GM12874 (cell line): Measurements from ENCODE around the gene RCBTB2.

Source experiments
- CTCF ChIP-seq: IDR thresholded peaks from 2 replicates; pipeline ENCODE4 v1.5.1; 2011; ENCODE audit warnings: low read depth, mild to moderate bottlenecking, control low read depth, low read length, moderate library complexity; ENCODE audit not compliant: insufficient read depth

The RCBTB2 gene

GRCh38 chr13:48507021-48507420, 25.9 kb downstream of the RCBTB2 start:
- TF ChIP-seq CTCF, result no peak

- TF ChIP-seq CTCF, result no peak
These were observed 26.7 kb downstream of the RCBTB2 start for GRCh38 chr13:48506092-48506701.

GRCh38 chr13:48505597-48506091, 27.2 kb downstream of the RCBTB2 start:
- TF ChIP-seq CTCF, result no peak

GRCh38 chr13:48505012-48505411, 27.9 kb downstream of the RCBTB2 start:
- no peak for TF ChIP-seq CTCF

GRCh38 chr13:48504606-48505005, 28.3 kb downstream of the RCBTB2 start:
- no peak for TF ChIP-seq CTCF

GRCh38 chr13:48502601-48503319, 30.1 kb downstream of the RCBTB2 start:
- no peak for TF ChIP-seq CTCF

GRCh38 chr13:48501705-48502104, 31.2 kb downstream of the RCBTB2 start:
- no peak for TF ChIP-seq CTCF
